Bronchial epithelial cell (primary cell): ENCODE data around the gene CX3CL1. TPM values are rescaled to one million over a fixed set of nuclear protein-coding genes. Genes with fewer than 3 reads are reported as not detected.

Experiments
- DNase-seq: peaks from one replicate; pipeline ENCODE4 v3.0.0-alpha.2; 2010; ENCODE audit warnings: low read depth
- FAIRE-seq: peaks from 2 replicates; lab custom pipeline; 2011; peaks lifted over from hg19 to GRCh38; lab: Jason Lieb, UNC
- H3K27me3 ChIP-seq: 2 replicates; pipeline ENCODE4 v1.5.1; 2011; ENCODE audit warnings: low read length; ENCODE audit not compliant: control insufficient read depth, insufficient read depth
- H3K36me3 ChIP-seq: 2 replicates; pipeline ENCODE4 v1.5.1; 2011; ENCODE audit warnings: low read length; ENCODE audit not compliant: control insufficient read depth, insufficient read depth
- H3K4me3 ChIP-seq: 2 replicates; pipeline ENCODE4 v1.5.1; 2011; ENCODE audit warnings: mild to moderate bottlenecking, low read depth, low read length, control low read depth
- CTCF ChIP-seq: IDR thresholded peaks from 2 replicates; pipeline ENCODE4 v1.5.1; 2011; ENCODE audit warnings: mild to moderate bottlenecking, moderate library complexity, low read length, control low read depth, inconsistent platforms; ENCODE audit not compliant: insufficient read depth, severe bottlenecking
- total RNA-seq: library from RNA; depleted of rRNA; stranded (reverse); fragments of >200 nt; gene quantifications from 2 replicates; pipeline ENCODE4 v1.2.1, GENCODE V29; 2014

The CX3CL1 gene
- total RNA-seq, 1 donor from 2014 or later: not detected

GRCh38 chr16:57352636-57353047 is 19.6 kb upstream of the CX3CL1 start:
- TF ChIP-seq CTCF: no peak
- FAIRE-seq: no peak
- Histone ChIP-seq H3K4me3 (no peak overlapping the region), H3K27me3 (peaks cover 5% of the 10 kb centered on the region), H3K36me3 (no peaks in the 10 kb centered on the region)
- DNase-seq: no peak

- no peak for FAIRE-seq
- Histone ChIP-seq H3K36me3 (no peaks in the 10 kb centered on the region), H3K27me3 (peaks cover 5% of the 10 kb centered on the region), H3K4me3 (no peak overlapping the region)
- DNase-seq: no peak
- no peak for TF ChIP-seq CTCF
Measured at GRCh38 chr16:57354311-57354710, 18.0 kb upstream of the CX3CL1 start.

- no peak for FAIRE-seq
- Histone ChIP-seq H3K4me3 (no peak overlapping the region), H3K27me3 (peaks cover 2% of the 10 kb centered on the region), H3K36me3 (no peaks in the 10 kb centered on the region)
- TF ChIP-seq CTCF: no peak
- no peak for DNase-seq
Measured at GRCh38 chr16:57355898-57356414, 16.3 kb upstream of the CX3CL1 start.

GRCh38 chr16:57356547-57356946 is 15.7 kb upstream of the CX3CL1 start:
- H3K27me3 ChIP-seq: peaks cover 2% of the 10 kb centered on the region
- H3K4me3 ChIP-seq: no peak overlapping the region
- DNase-seq (no peak), FAIRE-seq (no peak)
- TF ChIP-seq CTCF: no peak
- no peaks in the 10 kb centered on the region for H3K36me3 ChIP-seq

GRCh38 chr16:57357330-57358085 is 14.8 kb upstream of the CX3CL1 start:
- DNase-seq: no peak
- Histone ChIP-seq H3K36me3 (no peaks in the 10 kb centered on the region), H3K27me3 (peaks cover 2% of the 10 kb centered on the region), H3K4me3 (no peak overlapping the region)
- TF ChIP-seq CTCF: no peak
- FAIRE-seq: no peak
